Measurements from ENCODE around the gene MGAT4B. TPM values are rescaled to one million over a fixed set of nuclear protein-coding genes. Genes with fewer than 3 reads are reported as not detected.

Gene MGAT4B
- total RNA-seq, 1 experiment from 2014 or later: 87.6 TPM

Small RNA genes within 50 kb of the gene (small RNA-seq; reads per million reads assigned to genes)
- gene MIR1229 (0 to 0.14 reads per million in 2 experiments), gene RF00019 (0 reads per million in 2 experiments)

Other genes starting within 250 kb of the MGAT4B start
- 249 and 270 TPM in 2 replicates for gene HNRNPH1, start 183.2 kb downstream of the MGAT4B start, total RNA-seq (2014; rRNA removed; shearing (Covaris generic))
- not detected in 2 replicates for gene CBY3, start 125.8 kb downstream of the MGAT4B start, total RNA-seq (2014; rRNA removed; shearing (Covaris generic))
- 621 and 714 TPM in 2 replicates for gene CANX, start 107.9 kb downstream of the MGAT4B start, total RNA-seq (2014; rRNA removed; shearing (Covaris generic))
- gene MAML1, start 74.0 kb downstream of the MGAT4B start, total RNA-seq (2014; rRNA removed; shearing (Covaris generic)): 5.1 TPM in 2 replicates
- gene LTC4S, start 12.9 kb downstream of the MGAT4B start, total RNA-seq (2014; rRNA removed; shearing (Covaris generic)): not detected in 2 replicates
- gene SQSTM1, start 14.0 kb upstream of the MGAT4B start, total RNA-seq (2014; rRNA removed; shearing (Covaris generic)): 632 and 653 TPM in 2 replicates
- gene MRNIP, start 52.0 kb upstream of the MGAT4B start, total RNA-seq (2014; rRNA removed; shearing (Covaris generic)): 6.8 and 9.7 TPM in 2 replicates
- gene TBC1D9B, start 101.0 kb upstream of the MGAT4B start, total RNA-seq (2014; rRNA removed; shearing (Covaris generic)): 24.4 and 24.7 TPM in 2 replicates